Activated CD4-positive, alpha-beta T cell treated with anti-CD3 and anti-CD28 coated beads for 24 hours (primary cell): ENCODE results near the gene TRIP6.
"Not testable (repeated sequence)": the region's sequence is repeated elsewhere in the genome, so short reads cannot be mapped to it uniquely, and the experiment has no call there.

Source experiments
- DNase-seq, 2 donors: peaks; one replicate each; pipeline ENCODE4 v3.0.0-alpha.2; 2020; ENCODE audit warnings: low read depth in 2 of 2

The TRIP6 gene

DNA sequence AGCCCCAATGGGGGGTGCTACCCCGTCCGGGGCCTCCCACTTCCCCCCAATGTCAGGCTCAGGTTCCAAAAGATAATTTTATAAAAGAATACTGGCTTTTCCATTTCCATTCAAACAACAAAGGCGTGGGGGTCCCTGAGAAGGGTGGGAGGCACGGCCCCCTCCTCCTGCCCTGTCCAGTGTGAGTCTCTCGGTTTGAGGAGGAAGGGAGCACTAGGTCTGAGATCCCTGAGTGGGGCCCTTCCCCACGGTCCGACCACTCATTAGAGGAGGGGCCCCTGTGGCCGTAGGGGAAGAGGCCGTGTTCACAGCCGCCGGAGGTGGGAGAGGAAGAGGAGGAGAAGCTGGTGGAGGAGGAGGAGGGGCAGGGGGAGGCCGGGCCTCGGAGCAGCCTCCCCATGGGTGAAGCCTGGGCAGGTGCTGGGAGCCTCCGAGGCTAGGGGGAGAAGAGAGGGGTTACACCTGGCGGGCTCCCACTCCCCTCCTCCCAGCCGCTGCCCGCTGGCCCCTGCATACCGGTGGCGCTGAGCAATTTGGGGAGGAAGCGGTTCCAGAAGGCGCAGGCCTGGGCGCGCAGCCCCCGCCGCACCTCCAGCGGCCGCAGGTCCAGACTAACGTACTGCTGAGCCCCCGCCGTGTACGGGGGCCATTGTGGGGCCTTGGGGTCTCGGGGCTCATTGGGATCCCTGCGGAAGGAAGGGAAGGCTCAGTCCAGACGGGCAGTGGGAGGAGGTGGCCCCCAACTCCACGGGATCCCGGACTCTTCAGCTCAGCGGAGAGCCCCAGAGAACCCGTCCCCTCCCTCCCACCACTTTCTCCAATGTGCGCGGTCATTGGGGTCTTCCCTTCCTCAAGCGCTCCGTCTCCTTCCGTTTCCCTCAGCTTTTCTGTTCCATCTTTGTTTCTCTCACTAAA, 23.7 kb downstream of the TRIP6 start:
- no peak for DNase-seq

DNA sequence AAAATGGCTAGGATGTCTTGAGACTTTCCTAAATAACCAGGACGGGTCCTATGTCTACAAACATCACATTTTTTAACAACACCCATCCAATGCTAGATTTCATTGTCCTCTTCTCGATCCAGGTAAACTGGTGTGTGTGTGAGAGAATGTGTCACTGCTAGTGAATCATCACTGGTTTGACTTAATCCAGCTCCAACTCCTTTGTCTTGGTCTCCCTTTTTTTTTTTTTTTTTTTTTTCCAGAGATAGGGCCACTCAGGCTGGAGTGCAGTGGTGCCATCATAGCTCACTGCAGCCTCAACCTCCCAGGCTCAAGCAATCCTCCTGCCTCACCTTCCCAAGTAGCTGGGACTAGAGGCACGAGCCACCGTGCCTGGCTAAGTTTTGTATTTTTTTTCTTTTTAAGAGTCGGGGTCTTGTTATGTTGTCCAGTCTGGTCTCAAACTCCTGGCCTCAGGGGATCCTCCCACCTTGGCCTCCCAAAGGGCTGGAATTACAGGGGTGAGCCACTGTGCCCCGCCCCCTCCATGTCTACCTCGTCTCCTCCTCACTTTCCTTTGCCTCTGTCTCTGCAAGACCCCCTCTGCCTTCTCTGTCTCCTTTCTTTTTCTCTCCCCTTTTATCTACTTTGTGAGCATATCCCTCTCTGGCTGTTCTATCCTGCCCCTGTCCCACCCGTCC, 24.5 kb downstream of the TRIP6 start:
- DNase-seq, result no peak

GRCh38 chr7:100892364-100893317, 25.5 kb downstream of the TRIP6 start:
- DNase-seq, result no peak

DNA sequence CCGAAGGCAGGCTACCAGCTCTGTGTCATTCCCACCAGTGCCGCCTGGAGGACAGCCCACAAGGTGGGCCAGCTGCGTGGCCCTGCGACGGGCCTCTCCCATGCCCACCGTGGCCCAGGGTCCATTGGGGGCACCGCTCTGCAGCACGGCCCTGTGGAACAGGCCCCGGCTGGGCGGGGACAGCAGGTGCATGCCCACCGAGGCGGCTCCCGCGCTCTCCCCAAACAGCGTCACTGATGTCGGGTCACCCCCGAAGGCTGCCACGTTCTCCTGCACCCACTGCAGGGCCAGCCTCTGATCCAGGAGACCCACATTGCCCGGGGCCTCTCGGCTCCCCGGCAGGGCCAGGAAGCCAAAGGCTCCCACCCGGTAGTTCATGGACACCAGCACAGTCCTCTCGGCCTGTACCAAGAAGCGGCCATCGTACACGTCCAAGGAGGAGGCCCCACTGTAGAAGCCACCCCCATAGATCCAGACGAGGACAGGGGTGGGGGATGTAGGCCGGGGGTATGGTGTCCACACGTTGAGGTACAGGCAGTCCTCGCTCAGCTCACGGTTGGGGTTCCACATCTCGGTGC, 26.2 kb downstream of the TRIP6 start:
- no peak for DNase-seq

GRCh38 chr7:100893910-100894721, 26.9 kb downstream of the TRIP6 start:
- DNase-seq, result no peak

DNA sequence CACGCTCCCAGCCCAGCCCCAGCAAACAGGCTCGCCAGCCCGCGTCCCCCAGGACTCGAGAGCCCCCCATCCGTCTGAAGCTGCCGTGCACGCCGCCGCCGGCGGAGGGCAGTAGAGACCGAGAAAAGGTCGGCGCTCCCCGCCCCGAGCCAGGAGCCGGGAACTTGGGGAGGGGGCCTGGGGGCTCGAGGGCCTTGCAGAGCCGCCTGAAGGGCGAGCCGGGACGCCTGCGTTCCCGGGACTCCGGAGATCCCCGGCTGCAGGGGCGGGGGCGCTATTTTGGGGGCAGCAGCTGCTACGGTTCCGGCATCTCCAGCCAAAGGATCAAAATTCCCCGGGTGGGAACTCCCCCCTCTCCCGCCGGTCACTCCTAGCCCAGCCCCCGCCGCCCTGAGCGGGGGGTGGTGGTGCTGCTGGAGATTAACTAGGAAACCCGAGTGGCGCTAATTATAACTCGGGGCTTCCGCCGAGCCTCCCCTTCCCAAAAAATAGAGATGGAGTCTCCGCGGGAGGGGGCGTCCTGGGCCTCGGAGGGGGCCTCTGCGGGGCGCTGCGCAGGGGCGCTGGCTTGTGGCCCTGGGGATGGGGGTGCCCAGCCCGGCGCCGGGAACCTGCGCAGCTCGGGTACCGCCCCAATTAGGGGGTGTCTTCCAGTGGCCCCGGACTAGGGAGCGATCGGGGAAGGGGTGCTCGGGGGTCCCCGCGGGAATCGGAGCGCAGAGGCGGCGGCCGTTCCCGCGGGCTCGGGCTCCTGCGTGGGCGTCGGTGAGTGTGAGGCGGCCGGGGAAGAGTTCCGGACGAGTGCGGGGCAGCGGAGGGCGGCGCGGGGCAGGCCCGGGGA, 27.9 kb downstream of the TRIP6 start:
- DNase-seq, result no peak

GRCh38 chr7:100895701-100895955, 28.4 kb downstream of the TRIP6 start, which contains the start of gene ACHE:
ACHE (minus strand) TSS chr7:100895888; CDS start chr7:100894232, 1,656 bp downstream.
- no peak for DNase-seq

DNA sequence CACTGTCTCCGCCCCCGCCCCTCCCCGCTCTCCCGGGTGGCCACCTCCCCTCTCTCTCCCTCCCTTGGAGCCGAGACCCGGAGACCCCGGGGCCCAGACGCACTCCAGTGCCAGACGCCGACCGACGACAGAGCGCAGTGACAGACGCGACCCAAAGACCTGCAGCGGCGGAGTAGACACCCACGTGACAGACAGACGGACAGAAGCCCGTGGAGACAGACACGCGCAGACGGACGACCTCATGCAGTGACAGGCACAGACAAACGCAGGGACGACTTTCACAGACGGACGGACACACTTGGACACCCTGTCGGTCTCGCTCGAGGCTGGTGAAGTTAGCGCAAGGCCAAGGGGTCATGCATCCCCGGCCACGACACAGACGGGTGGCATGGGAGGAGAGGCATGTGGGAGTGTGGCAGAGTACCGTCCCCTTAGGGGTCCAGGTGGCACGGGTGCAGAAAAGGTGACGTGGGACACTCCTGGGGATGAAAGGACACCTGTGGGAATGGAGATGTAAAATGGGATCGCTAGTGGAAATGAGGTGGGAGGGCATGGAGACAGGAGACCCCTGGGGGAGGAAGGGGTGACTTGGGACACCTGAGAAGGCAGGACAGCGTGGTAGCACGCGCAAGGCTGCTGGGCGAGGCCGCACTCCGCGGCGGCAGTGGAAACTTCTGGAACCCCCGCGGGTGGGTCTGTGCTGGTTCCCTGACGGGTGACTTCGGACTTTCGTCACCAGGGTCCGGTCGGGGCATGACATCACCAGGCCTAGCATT, 29.0 kb downstream of the TRIP6 start:
- no peak for DNase-seq

GRCh38 chr7:100896732-100897608, 29.8 kb downstream of the TRIP6 start:
- no peak for DNase-seq

GRCh38 chr7:100897772-100898454, 30.7 kb downstream of the TRIP6 start:
- no peak for DNase-seq

- no peak for DNase-seq
These were observed 32.2 kb downstream of the TRIP6 start for GRCh38 chr7:100899432-100899831.

DNA sequence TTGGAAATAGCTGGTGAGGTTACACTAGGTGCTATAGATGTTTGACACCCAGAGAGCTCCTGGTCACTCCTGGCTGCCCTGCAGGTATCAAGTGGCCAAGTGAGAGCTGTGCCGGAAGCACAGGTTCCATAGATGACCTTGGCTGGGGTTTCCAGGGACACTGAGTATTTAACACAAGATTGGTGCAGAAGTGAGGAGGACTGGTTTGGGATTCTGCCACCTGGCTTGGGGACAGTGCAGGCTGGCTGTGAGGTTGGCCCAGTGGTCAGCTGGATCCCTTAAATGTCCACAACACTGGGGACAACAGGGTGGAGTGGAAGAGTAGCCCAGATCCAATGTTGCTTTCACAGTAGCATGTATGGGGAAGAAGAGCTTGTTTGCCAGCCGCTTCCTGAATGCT, 33.8 kb downstream of the TRIP6 start:
- no peak for DNase-seq

- DNase-seq, result no peak
These were observed 34.7 kb downstream of the TRIP6 start for GRCh38 chr7:100901921-100902332.

DNA sequence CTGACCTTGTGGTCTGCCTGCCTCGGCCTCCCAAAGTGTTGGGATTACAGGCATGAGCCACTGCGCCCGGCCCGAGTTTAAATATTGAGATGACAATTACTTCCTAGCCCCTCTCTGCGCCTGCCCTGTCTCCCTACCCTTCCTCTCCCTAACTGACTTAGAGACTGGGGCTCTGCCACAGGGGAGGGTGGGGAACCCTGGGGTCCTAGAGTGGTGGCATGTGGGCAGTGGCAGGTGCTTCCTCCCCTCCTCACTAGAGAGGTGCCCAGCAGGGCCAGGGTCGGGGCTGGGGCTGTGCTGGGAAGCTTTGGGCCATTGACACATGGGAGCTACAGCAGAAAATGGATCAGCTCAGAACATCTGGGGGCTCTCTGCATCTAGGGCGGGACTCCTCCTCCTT, 35.5 kb downstream of the TRIP6 start:
- no peak for DNase-seq

- DNase-seq, result no peak
These were observed 41.3 kb downstream of the TRIP6 start for GRCh38 chr7:100908512-100908911.

GRCh38 chr7:100910443-100910842, 43.3 kb downstream of the TRIP6 start:
- not testable (repeated sequence) for DNase-seq

DNA sequence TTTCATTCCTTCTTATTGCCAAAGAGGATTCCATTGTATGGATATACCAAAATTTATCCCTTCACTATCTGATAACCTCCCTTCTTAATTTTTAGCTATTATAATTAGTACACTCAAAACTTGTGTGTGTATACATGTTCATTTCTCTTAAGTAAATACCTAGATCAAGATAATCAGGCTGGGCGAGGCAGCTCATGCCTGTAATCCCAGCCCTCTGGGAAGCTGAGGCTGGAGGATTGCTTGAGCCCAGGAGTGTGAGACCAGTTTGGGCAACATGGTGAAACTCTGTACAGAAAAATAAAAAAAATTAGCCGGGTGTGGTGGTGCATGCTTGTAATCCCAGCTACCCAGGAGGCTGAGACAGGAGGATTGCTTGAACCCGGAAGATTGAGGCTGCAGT, 44.3 kb downstream of the TRIP6 start:
- DNase-seq, result no peak
